ENCODE results near the gene ATXN3.

DNA sequence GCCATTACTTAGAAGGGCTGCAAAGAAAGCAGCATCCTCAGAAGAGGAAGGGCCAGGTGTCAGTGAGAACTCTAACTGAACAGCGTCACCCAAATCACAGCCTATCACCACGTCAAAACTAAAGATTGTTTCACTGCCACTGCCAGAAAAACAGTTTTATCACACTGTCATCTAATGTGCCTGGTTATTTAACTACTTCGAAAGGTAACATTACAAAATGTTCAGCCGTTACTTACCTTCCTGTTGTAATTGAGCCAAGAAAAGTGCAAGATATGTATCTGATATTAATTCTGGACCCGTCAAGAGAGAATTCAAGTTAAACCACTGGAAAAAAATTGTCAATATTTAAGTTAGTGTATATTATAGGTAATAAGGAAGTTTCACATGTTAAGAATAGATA, 17.9 kb downstream of the ATXN3 start:
- TF ChIP-seq, protein P1, sequence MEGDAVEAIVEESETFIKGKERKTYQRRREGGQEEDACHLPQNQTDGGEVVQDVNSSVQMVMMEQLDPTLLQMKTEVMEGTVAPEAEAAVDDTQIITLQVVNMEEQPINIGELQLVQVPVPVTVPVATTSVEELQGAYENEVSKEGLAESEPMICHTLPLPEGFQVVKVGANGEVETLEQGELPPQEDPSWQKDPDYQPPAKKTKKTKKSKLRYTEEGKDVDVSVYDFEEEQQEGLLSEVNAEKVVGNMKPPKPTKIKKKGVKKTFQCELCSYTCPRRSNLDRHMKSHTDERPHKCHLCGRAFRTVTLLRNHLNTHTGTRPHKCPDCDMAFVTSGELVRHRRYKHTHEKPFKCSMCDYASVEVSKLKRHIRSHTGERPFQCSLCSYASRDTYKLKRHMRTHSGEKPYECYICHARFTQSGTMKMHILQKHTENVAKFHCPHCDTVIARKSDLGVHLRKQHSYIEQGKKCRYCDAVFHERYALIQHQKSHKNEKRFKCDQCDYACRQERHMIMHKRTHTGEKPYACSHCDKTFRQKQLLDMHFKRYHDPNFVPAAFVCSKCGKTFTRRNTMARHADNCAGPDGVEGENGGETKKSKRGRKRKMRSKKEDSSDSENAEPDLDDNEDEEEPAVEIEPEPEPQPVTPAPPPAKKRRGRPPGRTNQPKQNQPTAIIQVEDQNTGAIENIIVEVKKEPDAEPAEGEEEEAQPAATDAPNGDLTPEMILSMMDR (conservative IDR thresholded peaks at IDR 0.05 in 1 of 2, IDR thresholded peaks at IDR 0.05 in 1 of 2; ENCODE audit: low read depth in 1 of 2, low read length in 2 of 2), result no peak
- no peak for TF ChIP-seq EZH2 (IDR thresholded peaks at IDR 0.05; ENCODE audit: low read length, missing control alignments)
